ENCODE data around the gene RTN4RL2.

- no peak for TF ChIP-seq CTCF (IDR thresholded peaks at IDR 0.05)
- no peak for TF ChIP-seq POLR2A (IDR thresholded peaks at IDR 0.05)
- no peak for TF ChIP-seq POLR2AphosphoS5 (IDR thresholded peaks at IDR 0.05)
Observed at GRCh38 chr11:57467508-57468157, 7.3 kb downstream of the RTN4RL2 start.
